ENCODE data around the gene CALML6.
"Not testable (repeated sequence)": the region's sequence is repeated elsewhere in the genome, so short reads cannot be mapped to it uniquely, and the experiment has no call there.

Gene CALML6

GRCh38 chr1:1925437-1926345 lies 10.6 kb downstream of the CALML6 start:
- no peak for DNase-seq (ENCODE audit: low spot score)

DNA sequence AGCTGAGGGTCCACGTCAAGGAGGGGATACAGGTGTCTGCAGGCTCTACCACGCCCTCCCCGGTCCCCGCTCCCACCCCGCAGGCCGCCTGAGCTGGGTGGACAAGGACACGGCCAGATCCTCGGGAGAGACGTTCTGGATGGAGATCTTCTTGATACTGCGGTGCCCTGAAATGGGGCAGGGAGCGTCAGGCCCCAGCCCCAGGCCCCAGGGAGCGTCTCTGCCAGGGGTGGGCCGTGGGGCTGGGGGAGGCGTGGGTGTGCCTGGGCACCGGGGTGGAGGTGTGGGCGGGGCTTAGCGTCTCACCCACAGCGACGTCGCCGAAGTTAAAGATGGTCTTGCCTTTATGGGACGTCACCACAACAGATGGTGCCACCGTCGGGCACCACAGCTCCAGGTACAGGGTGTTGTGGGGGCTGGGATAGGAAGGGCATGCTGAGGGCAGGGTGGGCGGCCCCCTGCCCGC lies 11.3 kb downstream of the CALML6 start:
- no peak for DNase-seq (ENCODE audit: low spot score)

DNA sequence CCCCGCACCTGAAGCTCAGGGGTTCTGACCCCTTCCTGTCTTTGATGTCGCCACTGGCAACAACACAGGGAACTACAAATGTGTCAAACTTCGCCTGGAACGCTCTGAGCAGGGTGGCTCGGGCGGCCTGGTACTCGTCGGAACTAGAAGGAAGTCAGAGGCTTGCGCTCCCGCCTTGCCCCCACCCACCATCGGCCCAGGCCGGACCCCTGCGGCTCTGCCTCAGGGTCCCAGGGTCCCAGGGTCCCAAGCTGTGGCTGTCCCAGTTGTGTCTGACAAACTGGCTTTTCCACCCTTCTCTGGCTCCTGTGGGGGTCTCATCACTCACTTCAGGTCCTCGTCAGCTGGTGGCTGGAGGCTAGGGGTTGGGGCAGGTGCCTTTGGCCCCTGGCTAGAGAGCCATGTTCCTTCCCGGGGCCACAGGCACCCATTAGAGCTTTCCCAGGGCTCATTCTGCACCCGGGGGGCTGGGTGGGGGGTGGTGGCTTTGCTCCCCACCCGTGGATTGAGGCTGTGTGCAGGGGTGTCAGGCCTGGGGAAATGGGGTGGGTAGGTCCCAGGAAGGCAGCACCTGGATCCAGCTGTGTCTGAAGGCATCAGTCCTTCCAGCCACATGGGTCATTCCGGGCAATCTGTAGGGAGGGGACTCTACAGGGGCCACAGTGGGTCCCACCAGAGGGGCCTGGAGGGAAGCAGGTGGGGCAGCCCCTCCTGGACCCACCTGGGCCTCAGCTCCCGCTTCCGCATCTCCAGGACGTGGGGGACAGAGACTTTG lies 12.0 kb downstream of the CALML6 start:
- no peak for DNase-seq (ENCODE audit: low spot score)

GRCh38 chr1:1927751-1928150 lies 12.7 kb downstream of the CALML6 start:
- no peak for DNase-seq (ENCODE audit: low spot score)

GRCh38 chr1:1928231-1929101 lies 13.4 kb downstream of the CALML6 start:
- no peak for DNase-seq (ENCODE audit: low spot score)

DNA sequence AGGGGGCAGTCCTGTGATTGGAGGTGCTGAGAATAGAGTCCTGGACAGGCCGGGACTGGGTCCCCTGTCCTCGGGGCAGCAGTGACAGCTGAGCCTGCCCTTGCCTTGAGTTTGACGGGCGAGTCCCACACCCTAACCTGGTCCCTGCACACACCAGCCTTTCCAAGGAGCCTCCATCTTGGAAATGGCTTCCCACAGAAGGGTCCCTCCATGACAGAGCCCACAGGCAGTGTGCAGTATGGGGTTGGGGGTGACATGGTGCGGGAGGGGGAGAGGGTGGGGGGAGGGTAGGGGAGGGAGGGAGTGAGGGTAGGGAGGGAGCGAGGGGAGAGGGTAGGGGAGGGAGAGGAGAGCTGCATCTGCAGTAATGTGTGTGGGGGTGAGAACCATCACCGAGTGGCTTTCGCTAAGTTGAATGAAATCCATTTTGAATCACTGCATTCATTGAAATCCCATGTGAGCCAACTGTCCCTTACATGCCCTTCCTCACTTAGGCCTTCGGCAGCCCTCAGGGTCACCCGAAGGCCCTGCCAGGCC lies 14.1 kb downstream of the CALML6 start:
- DNase-seq (ENCODE audit: low spot score): no peak

GRCh38 chr1:1929639-1930545 lies 14.8 kb downstream of the CALML6 start:
- DNase-seq (ENCODE audit: low spot score): peak; percentile 63

DNA sequence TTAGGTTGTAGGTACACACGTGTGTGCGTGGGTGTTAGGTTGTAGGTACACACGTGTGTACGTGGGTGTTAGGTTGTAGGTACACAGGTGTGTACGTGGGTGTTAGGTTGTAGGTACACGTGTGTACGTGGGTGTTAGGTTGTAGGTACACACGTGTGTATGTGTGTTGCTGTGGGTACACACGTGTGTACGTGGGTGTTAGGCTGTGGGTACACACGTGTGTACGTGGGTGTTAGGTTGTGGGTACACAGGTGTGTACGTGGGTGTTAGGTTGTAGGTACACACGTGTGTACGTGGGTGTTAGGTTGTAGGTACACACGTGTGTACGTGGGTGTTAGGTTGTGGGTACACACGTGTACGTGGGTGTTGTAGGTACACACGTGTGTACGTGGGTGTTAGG lies 19.8 kb downstream of the CALML6 start:
- DNase-seq (ENCODE audit: low spot score): not testable (repeated sequence)

DNA sequence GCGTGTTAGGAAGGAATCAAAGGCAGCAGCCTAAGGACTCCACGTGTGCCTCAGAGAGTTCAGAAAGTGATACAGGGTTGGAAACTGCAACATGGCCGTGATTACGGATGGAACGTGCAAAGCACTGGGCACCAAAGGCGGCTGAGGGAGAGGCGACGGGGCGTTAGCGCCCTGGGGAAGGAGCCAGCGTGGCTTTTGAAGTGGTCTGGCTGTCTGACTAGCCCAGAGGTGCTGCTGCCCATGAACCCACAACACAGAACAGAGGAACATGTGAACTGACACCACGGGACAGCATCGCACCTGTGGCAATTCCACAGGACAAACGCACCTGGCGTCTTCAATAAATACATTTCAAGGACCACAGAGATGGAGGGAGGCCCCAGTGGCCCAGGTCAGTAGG lies 22.0 kb downstream of the CALML6 start:
- DNase-seq (ENCODE audit: low spot score): no peak

DNA sequence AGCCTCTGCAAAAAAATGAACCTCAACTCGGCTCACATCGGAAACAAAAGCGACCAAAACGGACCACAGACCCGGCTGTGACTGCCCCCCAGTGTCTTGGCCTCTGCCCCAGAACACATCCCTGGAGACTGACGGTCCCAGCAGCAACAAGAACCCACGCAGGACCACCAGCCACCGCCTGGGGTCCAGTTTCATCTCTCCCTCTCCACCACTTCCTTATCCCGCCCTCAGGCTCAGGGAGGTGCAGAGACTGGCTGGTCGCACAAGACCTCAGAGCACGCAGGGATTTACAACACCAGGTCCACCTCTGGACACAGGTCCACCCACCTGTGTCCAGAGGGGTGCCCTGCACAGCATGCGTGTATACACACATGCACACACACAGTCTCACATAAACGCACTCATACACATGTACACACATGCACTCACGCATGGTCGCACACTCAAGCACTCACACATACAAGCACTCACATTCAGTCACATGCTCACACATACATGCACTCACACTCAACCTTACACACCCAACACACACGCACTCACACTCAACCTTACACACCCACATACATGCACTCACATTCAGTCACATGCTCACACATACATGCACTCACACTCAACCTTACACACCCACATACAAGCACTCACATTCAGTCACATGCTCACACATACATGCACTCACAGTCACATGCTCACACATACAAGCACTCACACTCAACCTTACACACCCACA lies 22.7 kb downstream of the CALML6 start:
- DNase-seq (ENCODE audit: low spot score): no peak

DNA sequence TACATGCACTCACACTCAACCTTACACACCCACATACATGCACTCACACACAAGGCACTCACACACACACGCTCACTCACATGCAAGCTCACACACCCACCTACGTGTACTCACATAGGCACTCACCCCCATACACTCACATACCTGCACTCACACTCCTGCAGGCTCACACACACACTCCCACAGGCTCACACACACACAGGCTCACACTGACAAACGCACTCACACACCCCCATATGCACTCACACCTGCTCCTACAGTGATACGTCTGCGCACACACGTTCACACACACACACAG lies 23.2 kb downstream of the CALML6 start:
- DNase-seq (ENCODE audit: low spot score): no peak

DNA sequence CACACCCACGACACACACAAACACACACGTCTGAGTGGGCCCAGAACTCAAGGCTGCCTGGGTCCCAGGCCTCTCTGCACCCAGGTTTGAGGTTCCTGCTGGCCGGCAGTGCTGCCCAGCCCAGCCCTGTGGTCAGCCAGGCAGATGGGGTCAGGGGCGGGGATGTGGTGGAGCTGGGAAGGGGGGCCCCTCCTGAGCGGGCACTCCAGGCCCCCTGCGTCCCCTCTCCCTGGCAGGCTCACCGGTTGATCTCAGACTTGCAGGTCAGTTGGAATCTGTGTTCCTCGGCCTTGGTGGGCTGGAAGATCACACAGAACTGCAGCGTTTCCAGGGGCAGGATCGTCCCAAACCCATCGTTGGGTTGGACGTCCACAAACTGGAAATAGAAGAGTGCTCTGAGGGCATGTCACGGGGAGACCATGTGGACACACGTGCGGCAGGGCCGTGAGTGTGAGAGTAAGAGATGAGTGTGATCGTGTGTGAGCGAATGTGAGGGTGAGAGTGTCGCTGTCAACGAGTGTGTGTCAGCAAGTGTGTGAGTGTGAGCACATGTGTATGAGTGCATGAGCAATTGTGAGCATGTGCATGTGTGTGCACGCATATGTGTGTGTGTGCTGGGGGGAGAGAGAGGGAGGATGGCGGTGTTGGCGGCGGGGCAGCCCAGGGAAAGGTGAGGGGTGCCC lies 23.7 kb downstream of the CALML6 start:
- DNase-seq (ENCODE audit: low spot score): no peak

GRCh38 chr1:1939296-1940122 lies 24.4 kb downstream of the CALML6 start:
- no peak for DNase-seq (ENCODE audit: low spot score)

- DNase-seq (ENCODE audit: low spot score): no peak
These were observed 25.0 kb downstream of the CALML6 start for GRCh38 chr1:1940123-1940425.

- no peak for DNase-seq (ENCODE audit: low spot score)
These were observed 26.3 kb downstream of the CALML6 start for GRCh38 chr1:1941211-1941841.

DNA sequence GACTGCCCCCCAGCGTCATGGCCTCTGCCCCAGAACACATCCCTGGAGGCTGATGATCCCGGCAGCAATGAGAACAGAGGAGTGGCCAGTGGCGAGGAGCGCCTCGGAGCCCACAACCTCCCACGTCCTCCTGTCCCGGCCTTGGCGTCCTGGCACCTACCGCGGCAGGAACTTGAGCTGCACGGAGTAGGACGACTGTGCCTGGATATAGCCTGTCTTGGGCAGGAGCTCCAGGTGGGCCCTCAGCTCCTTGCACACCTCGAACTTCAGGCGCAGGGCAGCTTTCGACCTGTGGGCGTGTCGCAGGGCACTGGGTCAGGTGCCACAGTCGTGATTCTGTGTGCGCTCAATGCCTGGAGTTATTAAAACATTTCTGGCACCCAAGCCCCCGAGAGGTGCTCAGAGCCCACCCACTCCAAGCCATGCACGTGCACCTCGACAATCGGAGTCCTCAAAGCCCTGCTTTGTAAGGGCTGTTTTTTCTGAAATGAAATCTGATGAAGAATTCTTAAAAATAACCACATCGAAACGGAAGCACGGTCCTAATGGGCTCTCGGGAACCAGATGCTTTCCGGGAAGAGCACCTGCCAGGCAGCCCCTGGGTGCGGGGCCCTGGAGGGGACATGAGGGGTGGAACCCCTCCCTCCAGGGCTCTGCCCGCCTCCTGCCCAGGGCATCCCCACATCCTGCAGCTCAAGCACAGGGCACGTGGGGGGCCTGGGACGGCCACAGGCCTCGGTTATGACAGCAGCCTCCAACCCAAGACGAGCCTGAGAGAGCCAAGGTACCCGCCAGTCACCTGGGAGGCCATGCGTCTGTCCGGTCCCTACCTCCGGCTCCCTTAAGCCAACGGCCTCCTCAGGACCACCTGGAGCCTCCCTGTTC lies 27.1 kb downstream of the CALML6 start:
- DNase-seq (ENCODE audit: low spot score): peak; percentile 57
